AG04450 (cell line): Measurements from ENCODE around the gene ARHGAP15. TPM values are rescaled to one million over a fixed set of nuclear protein-coding genes. Genes with fewer than 3 reads are reported as not detected.

Source experiments
- CTCF ChIA-PET: fragments of 300-600, 350-600 bp; formaldehyde crosslinking; extraction: SDS; loops from one replicate; lab custom pipeline; 2022; ENCODE audit warnings: antibody characterized with exemption, inconsistent platforms; lab: Charles Lee
- POLR2A ChIA-PET: fragments of 350-600 bp; formaldehyde crosslinking; extraction: SDS; loops from one replicate; lab custom pipeline; 2021; ENCODE audit warnings: antibody characterized with exemption, inconsistent platforms; lab: Yijun Ruan, JAX
- DNase-seq: peaks from one replicate; pipeline ENCODE4 v3.0.0-alpha.2; 2011; ENCODE audit warnings: low read depth, low spot score
- H3K27ac ChIP-seq: one replicate; pipeline ENCODE4 v1.5.1; 2012; ENCODE audit warnings: low read depth, low read length, control low read depth
- H3K27me3 ChIP-seq: one replicate; pipeline ENCODE4 v1.6.0; 2012; ENCODE audit warnings: low read length; ENCODE audit not compliant: control insufficient read depth, insufficient read depth
- H3K4me3 ChIP-seq: 2 replicates; pipeline ENCODE4 v1.5.1; 2011; ENCODE audit warnings: mild to moderate bottlenecking, low read depth, low read length, control low read depth
- H3K9me3 ChIP-seq: 2 replicates; pipeline ENCODE4 v1.5.1; 2012; ENCODE audit warnings: low read length; ENCODE audit not compliant: control insufficient read depth, insufficient read depth
- CTCF ChIP-seq: IDR thresholded peaks from 2 replicates; pipeline ENCODE4 v1.5.1; 2011; ENCODE audit warnings: low read depth, low read length, control low read depth, inconsistent platforms
- polyA plus RNA-seq: library from polyadenylated mRNA; depleted of rRNA; stranded (reverse); fragments of >200 nt; gene quantifications from 2 replicates; pipeline ENCODE4 v1.2.3, GENCODE V29; 2011

Gene ARHGAP15
- polyA plus RNA-seq, 1 experiment, result not detected

- ChIA-PET POLR2A (no interaction called here), CTCF (no interaction called here)
- TF ChIP-seq CTCF, result no peak
- DNase-seq, result no peak
- no peak overlapping the region for H3K27ac ChIP-seq
- no peaks in the 10 kb centered on the region for H3K27me3 ChIP-seq
- no peak overlapping the region for H3K4me3 ChIP-seq
- no peaks in the 10 kb centered on the region for H3K9me3 ChIP-seq
Observed at GRCh38 chr2:143379955-143380354, 250.7 kb downstream of the ARHGAP15 start.

- ChIA-PET CTCF (interaction anchor here (0.7 kb wide), 2 partner anchors 51 to 467 kb away, joined by 3 to 5 read pairs; no protein-coding TSS in a partner anchor), POLR2A (no interaction called here)
- DNase-seq, result no peak
- TF ChIP-seq CTCF, result no peak
- no peaks in the 10 kb centered on the region for H3K27me3 ChIP-seq
- H3K27ac ChIP-seq, result no peak overlapping the region
- H3K9me3 ChIP-seq, result no peaks in the 10 kb centered on the region
- no peak overlapping the region for H3K4me3 ChIP-seq
Observed at GRCh38 chr2:143382573-143382972, 253.4 kb downstream of the ARHGAP15 start.

GRCh38 chr2:143383016-143383415 is 253.8 kb downstream of the ARHGAP15 start:
- Histone ChIP-seq H3K4me3 (no peak overlapping the region), H3K9me3 (no peaks in the 10 kb centered on the region), H3K27ac (no peak overlapping the region), H3K27me3 (no peaks in the 10 kb centered on the region)
- CTCF ChIA-PET, result interaction anchor here (0.7 kb wide), 1 partner anchor 467 kb away, joined by 3 read pairs; no protein-coding TSS in a partner anchor
- POLR2A ChIA-PET, result no interaction called here
- no peak for TF ChIP-seq CTCF
- DNase-seq, result no peak

- CTCF ChIA-PET, result interaction anchor here (0.6 kb wide), 1 partner anchor 47 kb away, joined by 3 read pairs; no protein-coding TSS in a partner anchor
- TF ChIP-seq CTCF, result no peak
- Histone ChIP-seq H3K9me3 (no peaks in the 10 kb centered on the region), H3K27me3 (no peaks in the 10 kb centered on the region), H3K27ac (no peak overlapping the region), H3K4me3 (no peak overlapping the region)
- no peak for DNase-seq
- POLR2A ChIA-PET, result no interaction called here
Observed at GRCh38 chr2:143384111-143384510, 254.9 kb downstream of the ARHGAP15 start.

GRCh38 chr2:143390171-143390570 is 261.0 kb downstream of the ARHGAP15 start:
- ChIA-PET POLR2A (no interaction called here), CTCF (interaction anchor here (0.7 kb wide), 1 partner anchor 228 kb away, joined by 3 read pairs; no protein-coding TSS in a partner anchor)
- DNase-seq, result no peak
- TF ChIP-seq CTCF, result no peak
- no peaks in the 10 kb centered on the region for H3K27me3 ChIP-seq
- H3K4me3 ChIP-seq, result no peak overlapping the region
- no peak overlapping the region for H3K27ac ChIP-seq
- H3K9me3 ChIP-seq, result no peaks in the 10 kb centered on the region
